MCF 10A (cell line): Measurements from ENCODE around the gene FBXL19. TPM values are rescaled to one million over a fixed set of nuclear protein-coding genes. Genes with fewer than 3 reads are reported as not detected.

Experiments
- BruUV-seq: library from RNA; stranded (reverse); fragments of 400-500 nt; replicated peaks from 2 replicates; lab custom pipeline; 2021; lab: Mats Ljungman, UMichigan
- CTCF ChIA-PET: fragments of 300-600 bp; sonication (Branson Sonifier 250); formaldehyde crosslinking; extraction: SDS; loops from one replicate; lab custom pipeline; 2021; ENCODE audit warnings: antibody characterized with exemption, inconsistent platforms; lab: Yijun Ruan, JAX
- POLR2A ChIA-PET: fragments of 300-600, 350-650 bp; sonication (Branson Sonifier 250); formaldehyde crosslinking; extraction: SDS; loops from one replicate; lab custom pipeline; 2020; ENCODE audit warnings: antibody characterized with exemption, inconsistent platforms; lab: Yijun Ruan, JAX
- DNase-seq: peaks from one replicate; pipeline ENCODE4 v3.0.0-alpha.2; 2018; ENCODE audit not compliant: unreplicated experiment
- H3K27ac Mint-ChIP-seq: one replicate; pipeline ENCODE4 v1.8.0; 2022; ENCODE audit warnings: mild to moderate bottlenecking, low read depth, mixed read lengths; ENCODE audit not compliant: unreplicated experiment
- H3K27me3 Mint-ChIP-seq: one replicate; pipeline ENCODE4 v1.8.0; 2022; ENCODE audit warnings: mixed read lengths; ENCODE audit not compliant: insufficient read depth, unreplicated experiment
- H3K36me3 Mint-ChIP-seq: one replicate; pipeline ENCODE4 v1.8.0; 2022; ENCODE audit warnings: mild to moderate bottlenecking, moderate library complexity, mixed read lengths; ENCODE audit not compliant: insufficient read depth, unreplicated experiment
- H3K4me1 Mint-ChIP-seq: one replicate; pipeline ENCODE4 v1.8.0; 2022; ENCODE audit warnings: mixed read lengths; ENCODE audit not compliant: insufficient read depth, unreplicated experiment
- H3K4me3 Mint-ChIP-seq: one replicate; pipeline ENCODE4 v1.8.0; 2022; ENCODE audit warnings: mild to moderate bottlenecking, moderate library complexity, mixed read lengths; ENCODE audit not compliant: unreplicated experiment
- H3K9me3 Mint-ChIP-seq: one replicate; pipeline ENCODE4 v1.8.0; 2022; ENCODE audit warnings: mixed read lengths; ENCODE audit not compliant: unreplicated experiment
- CTCF ChIP-seq: fragments of 200-600 bp; IDR thresholded peaks from one replicate; pipeline ENCODE4 v1.8.0; 2022; ENCODE audit warnings: antibody characterized with exemption, mild to moderate bottlenecking; ENCODE audit not compliant: unreplicated experiment
- intact Hi-C: fragments of 100-400 bp; cut with micrococcal nuclease; formaldehyde crosslinking; loops from 2 replicates; pipeline ENCODE4 v1.14.1; 2022
- total RNA-seq: library from RNA; stranded (reverse); gene quantifications from 2 replicates; pipeline ENCODE4 v1.2.3, GENCODE V29; 2022

The FBXL19 gene
- total RNA-seq, 1 experiment from 2014 or later, result 18.0 TPM

GRCh38 chr16:30961384-30961783 is 38.0 kb downstream of the FBXL19 start:
- peaks cover 90% of the 10 kb centered on the region for H3K36me3 Mint-ChIP-seq
- intact Hi-C loops, result no loop called here
- ChIA-PET CTCF (no interaction called here), POLR2A (interaction anchor here (0.6 kb wide), 1 partner anchor 250 kb away, joined by 3 read pairs; no protein-coding TSS in a partner anchor)
- BruUV-seq, result no TSS peak
- peaks cover 20% of the 10 kb centered on the region for H3K4me1 Mint-ChIP-seq
- no peak for DNase-seq
- no peaks in the 10 kb centered on the region for H3K9me3 Mint-ChIP-seq
- no peaks in the 10 kb centered on the region for H3K27me3 Mint-ChIP-seq
- H3K27ac Mint-ChIP-seq, result no peak overlapping the region
- no peak overlapping the region for H3K4me3 Mint-ChIP-seq
- no peak for TF ChIP-seq CTCF

GRCh38 chr16:30963925-30964511 is 40.6 kb downstream of the FBXL19 start:
- DNase-seq, result no peak
- peaks cover 96% of the 10 kb centered on the region for H3K36me3 Mint-ChIP-seq
- peaks cover 12% of the 10 kb centered on the region for H3K4me1 Mint-ChIP-seq
- H3K4me3 Mint-ChIP-seq, result no peak overlapping the region
- ChIA-PET POLR2A (no interaction called here), CTCF (interaction anchor here (1.1 to 1.5 kb wide), 2 partner anchors 10 to 20 kb away, joined by 3 to 5 read pairs; no protein-coding TSS in a partner anchor)
- intact Hi-C loops, result no loop called here
- no peak for TF ChIP-seq CTCF
- no peak overlapping the region for H3K27ac Mint-ChIP-seq
- H3K27me3 Mint-ChIP-seq, result no peaks in the 10 kb centered on the region
- H3K9me3 Mint-ChIP-seq, result no peaks in the 10 kb centered on the region
- BruUV-seq, result no TSS peak

GRCh38 chr16:30964574-30965226 is 41.3 kb downstream of the FBXL19 start:
- BruUV-seq, result no TSS peak
- ChIA-PET CTCF (interaction anchor here (1.1 to 1.5 kb wide), 2 partner anchors 10 to 19 kb away, joined by 3 to 5 read pairs; no protein-coding TSS in a partner anchor), POLR2A (no interaction called here)
- no peak overlapping the region for H3K27ac Mint-ChIP-seq
- intact Hi-C loops, result no loop called here
- TF ChIP-seq CTCF, result no peak
- peaks cover 5% of the 10 kb centered on the region for H3K4me1 Mint-ChIP-seq
- H3K9me3 Mint-ChIP-seq, result no peaks in the 10 kb centered on the region
- DNase-seq, result no peak
- no peaks in the 10 kb centered on the region for H3K27me3 Mint-ChIP-seq
- no peak overlapping the region for H3K4me3 Mint-ChIP-seq
- H3K36me3 Mint-ChIP-seq, result peaks cover 96% of the 10 kb centered on the region

- DNase-seq, result no peak
- POLR2A ChIA-PET, result no interaction called here
- BruUV-seq, result no TSS peak
- Mint-ChIP-seq H3K36me3 (peaks cover 96% of the 10 kb centered on the region), H3K9me3 (no peaks in the 10 kb centered on the region), H3K4me1 (no peaks in the 10 kb centered on the region), H3K4me3 (no peak overlapping the region), H3K27me3 (no peaks in the 10 kb centered on the region), H3K27ac (no peak overlapping the region)
- TF ChIP-seq CTCF, result no peak
- CTCF ChIA-PET, result no interaction called here
- intact Hi-C loops, result no loop called here
Observed at GRCh38 chr16:30965436-30965835, 42.1 kb downstream of the FBXL19 start.
